ENCODE measurements around the gene MPP3.

DNA sequence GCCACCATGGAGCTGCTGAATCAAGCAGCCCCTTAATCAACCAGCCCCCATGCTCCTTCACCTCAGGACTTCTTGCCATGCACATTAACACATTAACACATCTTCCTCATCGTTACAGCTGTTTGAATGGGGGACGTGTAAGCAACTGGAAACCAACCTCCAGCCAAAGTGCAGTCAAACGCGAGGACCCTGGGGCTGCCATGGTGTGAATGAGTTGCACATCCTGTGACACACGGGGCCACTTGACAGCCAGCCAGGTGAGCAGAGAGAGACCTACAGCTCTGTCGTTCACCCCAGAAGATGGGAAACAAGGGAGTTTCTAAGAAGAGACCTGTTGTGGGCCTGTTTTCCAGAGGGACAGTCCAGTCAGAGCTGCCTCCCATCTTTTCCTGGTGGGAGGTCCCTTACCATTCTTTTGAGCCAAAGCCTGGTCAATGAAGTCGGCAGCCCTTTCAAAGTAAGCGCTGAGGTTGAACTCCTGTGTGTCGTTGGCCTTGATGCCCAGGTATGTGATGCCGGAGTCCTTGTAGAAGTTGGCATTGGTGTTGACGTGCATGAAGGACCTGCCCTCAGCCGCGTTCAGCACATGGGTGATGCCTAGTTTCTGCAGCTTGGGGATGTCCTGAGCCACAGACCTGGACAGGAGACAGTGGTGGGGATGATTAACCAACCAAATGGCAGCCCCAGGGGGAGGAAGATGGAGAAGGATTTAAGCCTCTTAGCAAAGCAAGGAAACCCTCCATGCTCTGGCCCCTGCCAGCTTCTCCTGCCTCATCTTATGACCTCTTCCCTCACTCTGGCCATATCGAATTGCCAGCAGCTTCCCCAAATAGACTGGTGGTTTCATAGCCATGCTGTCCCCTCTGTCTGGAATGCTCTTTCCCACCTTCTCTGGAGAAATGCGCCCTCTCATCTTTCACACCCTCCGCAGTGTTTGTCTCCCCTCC lies 58.4 kb downstream of the MPP3 start:
- TF ChIP-seq SMAD1 (IDR thresholded peaks at IDR 0.05; ENCODE audit: low read depth, low read length, partially characterized antibody): no peak
- TF ChIP-seq CBX1 (IDR thresholded peaks at IDR 0.05; ENCODE audit: low read depth): no peak
- no peak for TF ChIP-seq RFX1 (IDR thresholded peaks at IDR 0.05)
- TF ChIP-seq, protein P1, sequence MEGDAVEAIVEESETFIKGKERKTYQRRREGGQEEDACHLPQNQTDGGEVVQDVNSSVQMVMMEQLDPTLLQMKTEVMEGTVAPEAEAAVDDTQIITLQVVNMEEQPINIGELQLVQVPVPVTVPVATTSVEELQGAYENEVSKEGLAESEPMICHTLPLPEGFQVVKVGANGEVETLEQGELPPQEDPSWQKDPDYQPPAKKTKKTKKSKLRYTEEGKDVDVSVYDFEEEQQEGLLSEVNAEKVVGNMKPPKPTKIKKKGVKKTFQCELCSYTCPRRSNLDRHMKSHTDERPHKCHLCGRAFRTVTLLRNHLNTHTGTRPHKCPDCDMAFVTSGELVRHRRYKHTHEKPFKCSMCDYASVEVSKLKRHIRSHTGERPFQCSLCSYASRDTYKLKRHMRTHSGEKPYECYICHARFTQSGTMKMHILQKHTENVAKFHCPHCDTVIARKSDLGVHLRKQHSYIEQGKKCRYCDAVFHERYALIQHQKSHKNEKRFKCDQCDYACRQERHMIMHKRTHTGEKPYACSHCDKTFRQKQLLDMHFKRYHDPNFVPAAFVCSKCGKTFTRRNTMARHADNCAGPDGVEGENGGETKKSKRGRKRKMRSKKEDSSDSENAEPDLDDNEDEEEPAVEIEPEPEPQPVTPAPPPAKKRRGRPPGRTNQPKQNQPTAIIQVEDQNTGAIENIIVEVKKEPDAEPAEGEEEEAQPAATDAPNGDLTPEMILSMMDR (IDR thresholded peaks at IDR 0.05 in 2 of 3, conservative IDR thresholded peaks at IDR 0.05 in 1 of 3; ENCODE audit: insufficient read depth in 2 of 3, low read depth in 1 of 3, low read length in 3 of 3): no peak
- TF ChIP-seq RAD21 (CRISPR knock-in tag; conservative IDR thresholded peaks at IDR 0.05 in 1 of 2, IDR thresholded peaks at IDR 0.05 in 1 of 2): no peak

Data from K562 (cell line).